Measurements from ENCODE around the gene ATP2B1.

The ATP2B1 gene

GRCh38 chr12:89603678-89604077, 105.0 kb downstream of the ATP2B1 start:
- in situ Hi-C loops (cut with HindIII; ENCODE audit: low sequenced_read_pairs), result no loop called here

GRCh38 chr12:89597770-89598169, 110.9 kb downstream of the ATP2B1 start:
- in situ Hi-C loops (cut with HindIII; ENCODE audit: low sequenced_read_pairs), result no loop called here

GRCh38 chr12:89597210-89597609, 111.4 kb downstream of the ATP2B1 start:
- in situ Hi-C loops (cut with HindIII; ENCODE audit: low sequenced_read_pairs), result no loop called here

GRCh38 chr12:89593873-89594272, 114.8 kb downstream of the ATP2B1 start:
- in situ Hi-C loops (cut with HindIII; ENCODE audit: low sequenced_read_pairs), result no loop called here

- in situ Hi-C loops (cut with HindIII; ENCODE audit: low sequenced_read_pairs), result no loop called here
These were observed 115.4 kb downstream of the ATP2B1 start for GRCh38 chr12:89593233-89593632.

- in situ Hi-C loops (cut with HindIII; ENCODE audit: low sequenced_read_pairs), result no loop called here
These were observed 118.9 kb downstream of the ATP2B1 start for GRCh38 chr12:89589753-89590152.

- in situ Hi-C loops (cut with HindIII; ENCODE audit: low sequenced_read_pairs), result loop anchor here (5.0 kb wide), 1 partner anchor 71 kb away; no protein-coding TSS in a partner anchor
These were observed 130.1 kb downstream of the ATP2B1 start for GRCh38 chr12:89578499-89578898.

- in situ Hi-C loops (cut with HindIII; ENCODE audit: low sequenced_read_pairs), result loop anchor here (5.0 kb wide), 1 partner anchor 69 kb away; no protein-coding TSS in a partner anchor
These were observed 131.9 kb downstream of the ATP2B1 start for GRCh38 chr12:89576572-89577220.

GRCh38 chr12:89575374-89575773, 133.3 kb downstream of the ATP2B1 start:
- in situ Hi-C loops (cut with HindIII; ENCODE audit: low sequenced_read_pairs), result loop anchor here (5.0 kb wide), 1 partner anchor 68 kb away; no protein-coding TSS in a partner anchor

- in situ Hi-C loops (cut with HindIII; ENCODE audit: low sequenced_read_pairs), result loop anchor here (5.0 kb wide), 1 partner anchor 67 kb away; no protein-coding TSS in a partner anchor
These were observed 133.9 kb downstream of the ATP2B1 start for GRCh38 chr12:89574736-89575208.

- in situ Hi-C loops (cut with HindIII; ENCODE audit: low sequenced_read_pairs), result no loop called here
These were observed 135.4 kb downstream of the ATP2B1 start for GRCh38 chr12:89573051-89573810.

GRCh38 chr12:89571491-89572195, 137.0 kb downstream of the ATP2B1 start:
- in situ Hi-C loops (cut with HindIII; ENCODE audit: low sequenced_read_pairs), result no loop called here

GRCh38 chr12:89568484-89568883, 140.2 kb downstream of the ATP2B1 start:
- in situ Hi-C loops (cut with HindIII; ENCODE audit: low sequenced_read_pairs), result no loop called here

GRCh38 chr12:89567691-89568239, 140.9 kb downstream of the ATP2B1 start:
- in situ Hi-C loops (cut with HindIII; ENCODE audit: low sequenced_read_pairs), result no loop called here

GRCh38 chr12:89566615-89567014, 142.0 kb downstream of the ATP2B1 start:
- in situ Hi-C loops (cut with HindIII; ENCODE audit: low sequenced_read_pairs), result no loop called here

- in situ Hi-C loops (cut with HindIII; ENCODE audit: low sequenced_read_pairs), result no loop called here
These were observed 143.6 kb downstream of the ATP2B1 start for GRCh38 chr12:89565002-89565401.

GRCh38 chr12:89559753-89560152, 148.9 kb downstream of the ATP2B1 start:
- in situ Hi-C loops (cut with HindIII; ENCODE audit: low sequenced_read_pairs), result no loop called here

- in situ Hi-C loops (cut with HindIII; ENCODE audit: low sequenced_read_pairs), result no loop called here
These were observed 151.7 kb downstream of the ATP2B1 start for GRCh38 chr12:89556976-89557375.

- in situ Hi-C loops (cut with HindIII; ENCODE audit: low sequenced_read_pairs), result no loop called here
These were observed 156.3 kb downstream of the ATP2B1 start for GRCh38 chr12:89552376-89552775.

- in situ Hi-C loops (cut with HindIII; ENCODE audit: low sequenced_read_pairs), result no loop called here
These were observed 156.9 kb downstream of the ATP2B1 start for GRCh38 chr12:89551747-89552146.

GRCh38 chr12:89547101-89547500, 161.5 kb downstream of the ATP2B1 start:
- in situ Hi-C loops (cut with HindIII; ENCODE audit: low sequenced_read_pairs), result no loop called here

Data from endothelial cell of hepatic sinusoid (primary cell).